HG03469 (cell line): ENCODE measurements around the gene BDKRB1.

ENCODE experiments used
- ATAC-seq: cut with Tn5 transposase; IDR thresholded peaks from one replicate; pipeline ENCODE4 v1.9.1; 2021; ENCODE audit warnings: mild to moderate bottlenecking, moderate library complexity, moderate number of reproducible peaks; ENCODE audit not compliant: unreplicated experiment

The BDKRB1 gene

GRCh38 chr14:96277890-96278289 lies 21.9 kb downstream of the BDKRB1 start:
- no peak for ATAC-seq

- ATAC-seq = no peak
These were observed 23.6 kb downstream of the BDKRB1 start for GRCh38 chr14:96279564-96279963.

- no peak for ATAC-seq
These were observed 24.1 kb downstream of the BDKRB1 start for GRCh38 chr14:96280104-96280503.

GRCh38 chr14:96281486-96281885 lies 25.5 kb downstream of the BDKRB1 start:
- ATAC-seq = no peak

- no peak for ATAC-seq
These were observed 28.0 kb downstream of the BDKRB1 start for GRCh38 chr14:96284008-96284407.

GRCh38 chr14:96284430-96284829 lies 28.4 kb downstream of the BDKRB1 start:
- ATAC-seq = no peak

GRCh38 chr14:96285667-96286066 lies 29.7 kb downstream of the BDKRB1 start:
- ATAC-seq = no peak

GRCh38 chr14:96286251-96286650 lies 30.2 kb downstream of the BDKRB1 start:
- ATAC-seq = no peak

GRCh38 chr14:96287856-96288255 lies 31.8 kb downstream of the BDKRB1 start:
- no peak for ATAC-seq

GRCh38 chr14:96294246-96294645 lies 38.2 kb downstream of the BDKRB1 start:
- ATAC-seq = no peak

- no peak for ATAC-seq
These were observed 41.0 kb downstream of the BDKRB1 start for GRCh38 chr14:96297000-96297399.

- no peak for ATAC-seq
These were observed 42.0 kb downstream of the BDKRB1 start for GRCh38 chr14:96297997-96298515.

GRCh38 chr14:96299441-96299840 lies 43.4 kb downstream of the BDKRB1 start:
- ATAC-seq = no peak

- no peak for ATAC-seq
These were observed 48.0 kb downstream of the BDKRB1 start for GRCh38 chr14:96303981-96304380.

GRCh38 chr14:96304956-96305355 lies 48.9 kb downstream of the BDKRB1 start:
- ATAC-seq = no peak

- ATAC-seq = no peak
These were observed 51.4 kb downstream of the BDKRB1 start for GRCh38 chr14:96307434-96307833.

GRCh38 chr14:96309133-96309895 lies 53.3 kb downstream of the BDKRB1 start:
- no peak for ATAC-seq

- no peak for ATAC-seq
These were observed 53.9 kb downstream of the BDKRB1 start for GRCh38 chr14:96309896-96310330.

- ATAC-seq = no peak
These were observed 54.9 kb downstream of the BDKRB1 start for GRCh38 chr14:96310906-96311305.
